ENCODE measurements around the gene ZNF438. TPM values are rescaled to one million over a fixed set of nuclear protein-coding genes. Genes with fewer than 3 reads are reported as not detected.

Gene ZNF438
- total and polyA plus RNA-seq, 8 donors, result 9.6 to 20.1 (median 10.7) TPM

DNA sequence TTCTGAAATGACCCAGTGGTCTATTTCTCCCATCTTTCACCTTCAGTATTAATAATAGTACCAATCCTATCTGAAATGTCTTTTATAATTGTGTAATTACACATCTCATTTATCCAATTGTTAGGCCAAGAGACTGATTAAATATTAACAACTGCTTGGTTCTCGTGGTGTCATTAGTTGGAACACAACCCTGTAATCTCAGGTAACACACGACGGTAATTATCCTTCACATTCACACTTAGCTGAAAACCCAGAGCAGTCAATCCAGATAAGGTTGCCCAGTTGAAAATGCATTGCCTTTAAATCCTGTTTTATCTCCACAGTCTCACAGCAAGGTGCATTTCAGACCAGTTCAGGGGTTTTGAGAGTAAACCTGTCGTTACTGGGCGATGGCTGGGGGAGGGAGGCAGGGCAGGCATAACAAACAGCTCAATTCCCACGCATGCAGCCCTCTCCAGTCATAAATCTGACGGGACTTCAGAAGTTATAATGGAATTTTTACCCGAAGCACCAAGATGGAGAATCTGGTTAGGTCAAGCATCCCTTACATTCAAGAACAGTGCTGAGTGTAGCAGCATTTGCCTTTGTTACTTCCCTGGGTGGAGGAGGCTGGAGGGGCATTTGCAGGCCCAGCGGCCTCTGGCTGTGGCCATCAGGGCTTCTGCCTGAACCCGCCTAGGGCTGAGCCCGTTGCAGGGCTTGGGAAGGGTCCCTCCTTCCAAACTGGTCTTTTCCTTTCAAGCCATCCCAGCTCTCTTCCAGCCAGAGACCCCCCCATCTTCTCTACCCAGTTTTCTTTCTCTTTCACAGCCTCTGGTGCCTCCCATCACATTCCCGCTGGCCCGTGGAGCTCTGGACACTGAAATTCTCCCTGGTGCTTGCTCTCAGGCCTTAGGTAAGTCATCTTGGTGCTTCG lies 201.1 kb downstream of the ZNF438 start:
- Histone ChIP-seq H3K27ac (no peak overlapping the region), H3K9me3 (no peaks in the 10 kb centered on the region), H3K4me1 (no peaks in the 10 kb centered on the region), H3K27me3 (no peaks in the 10 kb centered on the region), H3K4me3 (no peak overlapping the region), H3K36me3 (no peaks in the 10 kb centered on the region)
- TF ChIP-seq, protein P1, sequence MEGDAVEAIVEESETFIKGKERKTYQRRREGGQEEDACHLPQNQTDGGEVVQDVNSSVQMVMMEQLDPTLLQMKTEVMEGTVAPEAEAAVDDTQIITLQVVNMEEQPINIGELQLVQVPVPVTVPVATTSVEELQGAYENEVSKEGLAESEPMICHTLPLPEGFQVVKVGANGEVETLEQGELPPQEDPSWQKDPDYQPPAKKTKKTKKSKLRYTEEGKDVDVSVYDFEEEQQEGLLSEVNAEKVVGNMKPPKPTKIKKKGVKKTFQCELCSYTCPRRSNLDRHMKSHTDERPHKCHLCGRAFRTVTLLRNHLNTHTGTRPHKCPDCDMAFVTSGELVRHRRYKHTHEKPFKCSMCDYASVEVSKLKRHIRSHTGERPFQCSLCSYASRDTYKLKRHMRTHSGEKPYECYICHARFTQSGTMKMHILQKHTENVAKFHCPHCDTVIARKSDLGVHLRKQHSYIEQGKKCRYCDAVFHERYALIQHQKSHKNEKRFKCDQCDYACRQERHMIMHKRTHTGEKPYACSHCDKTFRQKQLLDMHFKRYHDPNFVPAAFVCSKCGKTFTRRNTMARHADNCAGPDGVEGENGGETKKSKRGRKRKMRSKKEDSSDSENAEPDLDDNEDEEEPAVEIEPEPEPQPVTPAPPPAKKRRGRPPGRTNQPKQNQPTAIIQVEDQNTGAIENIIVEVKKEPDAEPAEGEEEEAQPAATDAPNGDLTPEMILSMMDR (IDR thresholded peaks at IDR 0.05), result no peak
- intact Hi-C loops (cut with DNase I), result no loop called here
- no peak for ATAC-seq
- DNase-seq, result no peak

GRCh38 chr10:30829901-30830300 lies 201.8 kb downstream of the ZNF438 start:
- Histone ChIP-seq H3K36me3 (no peaks in the 10 kb centered on the region), H3K4me3 (no peak overlapping the region), H3K27ac (no peak overlapping the region), H3K9me3 (no peaks in the 10 kb centered on the region), H3K27me3 (no peaks in the 10 kb centered on the region), H3K4me1 (no peaks in the 10 kb centered on the region)
- intact Hi-C loops (cut with DNase I), result no loop called here
- DNase-seq, result no peak
- no peak for ATAC-seq
- TF ChIP-seq, protein P1 (IDR thresholded peaks at IDR 0.05), result no peak

DNA sequence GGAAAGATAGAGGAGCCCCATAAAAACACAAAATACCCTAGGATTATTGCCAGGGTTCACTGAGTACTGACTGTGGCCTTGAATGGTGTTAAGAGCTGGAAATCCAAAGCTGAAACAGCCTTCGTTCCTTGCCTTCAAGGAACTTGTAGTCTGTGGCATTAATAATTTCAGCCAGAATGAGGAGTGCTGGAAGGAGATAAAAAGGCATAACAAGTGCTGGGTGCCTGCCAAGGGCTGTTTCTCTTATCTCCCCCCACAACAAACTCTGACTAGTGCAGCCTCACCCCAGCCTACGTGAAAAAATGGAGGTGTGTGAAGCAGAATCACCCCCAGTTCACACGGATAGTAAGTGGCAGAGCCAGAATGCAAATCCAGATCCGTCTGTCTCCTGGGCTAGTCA lies 203.0 kb downstream of the ZNF438 start:
- intact Hi-C loops (cut with DNase I), result no loop called here
- no peak overlapping the region for H3K27ac ChIP-seq
- no peaks in the 10 kb centered on the region for H3K36me3 ChIP-seq
- no peak for ATAC-seq
- DNase-seq, result no peak
- TF ChIP-seq, protein P1 (IDR thresholded peaks at IDR 0.05), result no peak
- H3K4me1 ChIP-seq, result no peaks in the 10 kb centered on the region
- H3K9me3 ChIP-seq, result no peaks in the 10 kb centered on the region
- no peaks in the 10 kb centered on the region for H3K27me3 ChIP-seq
- no peak overlapping the region for H3K4me3 ChIP-seq

- Histone ChIP-seq H3K4me1 (no peaks in the 10 kb centered on the region), H3K9me3 (no peaks in the 10 kb centered on the region), H3K4me3 (no peak overlapping the region), H3K36me3 (no peaks in the 10 kb centered on the region), H3K27me3 (no peaks in the 10 kb centered on the region), H3K27ac (no peak overlapping the region)
- DNase-seq (no peak), ATAC-seq (no peak)
- intact Hi-C loops (cut with DNase I), result no loop called here
- TF ChIP-seq, protein P1 (IDR thresholded peaks at IDR 0.05), result no peak
Observed at GRCh38 chr10:30828164-30828563, 203.5 kb downstream of the ZNF438 start.

GRCh38 chr10:30827531-30828120 lies 204.0 kb downstream of the ZNF438 start:
- no peaks in the 10 kb centered on the region for H3K27me3 ChIP-seq
- TF ChIP-seq, protein P1 (IDR thresholded peaks at IDR 0.05), result no peak
- DNase-seq (peak in 1 of 4 donors; percentile 70), ATAC-seq (peak; percentile 30)
- H3K4me3 ChIP-seq, result no peak overlapping the region
- H3K36me3 ChIP-seq, result no peaks in the 10 kb centered on the region
- H3K4me1 ChIP-seq, result no peaks in the 10 kb centered on the region
- H3K27ac ChIP-seq, result no peak overlapping the region
- intact Hi-C loops (cut with DNase I), result no loop called here
- no peaks in the 10 kb centered on the region for H3K9me3 ChIP-seq

Measured in left lung (tissue), 10 donors.